Raji (cell line): ENCODE results near the gene PLEKHH1.

Experiments used
- POLR2A ChIP-seq: IDR thresholded peaks from 2 replicates; pipeline ENCODE4 v1.6.1; 2011; ENCODE audit warnings: low read depth, low read length, control low read depth; ENCODE audit not compliant: insufficient read depth

The PLEKHH1 gene

DNA sequence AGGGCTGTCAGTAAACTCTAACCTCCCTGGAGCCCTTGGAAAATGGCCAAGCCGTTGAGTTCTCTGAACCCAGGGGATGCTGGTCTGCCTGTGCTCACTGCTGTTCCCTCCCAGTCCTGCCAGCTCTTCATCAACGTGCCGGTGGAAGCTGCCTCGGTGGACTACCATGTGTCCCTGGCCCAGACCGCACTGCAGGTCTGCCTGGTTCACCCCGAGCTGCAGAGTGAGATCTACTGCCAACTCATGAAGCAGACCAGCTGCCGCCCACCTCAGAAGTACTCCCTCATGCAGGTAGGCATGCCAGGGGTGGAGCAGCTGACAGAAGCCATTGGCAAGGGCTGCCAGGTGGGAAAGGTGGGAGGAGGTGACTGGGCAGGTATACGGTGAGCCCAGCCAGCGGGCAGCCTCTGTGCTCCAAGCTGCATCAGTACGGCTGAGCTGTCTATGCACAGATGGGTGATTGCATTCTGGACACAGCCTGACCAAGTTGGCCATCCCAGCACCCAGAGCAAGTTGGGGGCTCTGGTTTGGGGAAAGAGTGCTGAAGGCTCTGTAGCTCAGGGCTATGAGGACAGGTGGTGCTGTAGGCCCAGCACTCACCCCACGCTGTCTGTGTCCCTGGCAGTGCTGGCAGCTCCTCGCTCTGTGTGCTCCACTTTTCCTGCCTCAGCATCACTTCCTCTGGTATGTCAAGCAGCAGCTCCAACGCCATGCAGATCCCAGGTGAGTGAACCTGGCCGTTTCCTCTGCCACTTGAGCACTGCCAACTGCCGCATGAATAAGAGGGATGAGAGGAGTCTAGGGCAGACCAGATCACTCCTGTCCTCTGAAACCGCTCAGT is 45.0 kb downstream of the PLEKHH1 start:
- TF ChIP-seq POLR2A = no peak

DNA sequence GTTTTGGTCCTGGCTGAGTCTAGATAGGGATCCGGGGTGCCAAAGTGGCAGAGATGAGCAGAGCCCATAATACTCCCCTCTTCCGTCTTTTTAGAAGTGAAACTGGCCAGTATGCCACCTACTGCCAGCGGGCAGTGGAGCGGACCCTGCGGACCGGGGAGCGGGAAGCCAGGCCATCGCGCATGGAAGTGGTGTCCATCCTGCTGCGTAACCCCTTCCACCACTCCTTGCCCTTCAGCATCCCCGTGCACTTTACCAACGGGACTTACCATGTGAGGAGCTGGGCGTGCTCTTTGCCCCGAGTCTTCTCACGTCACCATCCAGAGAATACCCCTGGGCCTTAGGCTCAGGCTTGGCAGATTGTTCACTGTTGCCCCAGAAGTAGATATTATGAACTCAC is 46.0 kb downstream of the PLEKHH1 start:
- TF ChIP-seq POLR2A = no peak

DNA sequence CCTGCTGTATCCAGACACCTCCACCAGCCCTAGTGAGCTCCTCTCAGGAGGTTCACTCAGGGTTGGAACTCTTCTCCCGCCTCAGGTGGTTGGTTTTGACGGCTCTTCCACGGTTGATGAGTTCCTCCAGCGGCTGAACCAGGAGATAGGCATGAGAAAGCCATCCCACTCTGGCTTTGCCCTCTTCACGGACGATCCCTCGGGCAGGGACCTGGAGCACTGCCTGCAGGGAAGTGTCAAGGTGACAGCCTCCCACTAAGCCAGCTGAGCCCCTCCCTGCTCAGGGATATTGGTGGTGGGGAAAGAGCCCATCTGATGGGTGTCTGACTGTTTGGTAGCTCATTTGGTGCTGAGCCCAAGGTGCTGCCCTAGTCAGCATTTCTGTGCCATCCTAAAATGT is 46.5 kb downstream of the PLEKHH1 start:
- TF ChIP-seq POLR2A = no peak

DNA sequence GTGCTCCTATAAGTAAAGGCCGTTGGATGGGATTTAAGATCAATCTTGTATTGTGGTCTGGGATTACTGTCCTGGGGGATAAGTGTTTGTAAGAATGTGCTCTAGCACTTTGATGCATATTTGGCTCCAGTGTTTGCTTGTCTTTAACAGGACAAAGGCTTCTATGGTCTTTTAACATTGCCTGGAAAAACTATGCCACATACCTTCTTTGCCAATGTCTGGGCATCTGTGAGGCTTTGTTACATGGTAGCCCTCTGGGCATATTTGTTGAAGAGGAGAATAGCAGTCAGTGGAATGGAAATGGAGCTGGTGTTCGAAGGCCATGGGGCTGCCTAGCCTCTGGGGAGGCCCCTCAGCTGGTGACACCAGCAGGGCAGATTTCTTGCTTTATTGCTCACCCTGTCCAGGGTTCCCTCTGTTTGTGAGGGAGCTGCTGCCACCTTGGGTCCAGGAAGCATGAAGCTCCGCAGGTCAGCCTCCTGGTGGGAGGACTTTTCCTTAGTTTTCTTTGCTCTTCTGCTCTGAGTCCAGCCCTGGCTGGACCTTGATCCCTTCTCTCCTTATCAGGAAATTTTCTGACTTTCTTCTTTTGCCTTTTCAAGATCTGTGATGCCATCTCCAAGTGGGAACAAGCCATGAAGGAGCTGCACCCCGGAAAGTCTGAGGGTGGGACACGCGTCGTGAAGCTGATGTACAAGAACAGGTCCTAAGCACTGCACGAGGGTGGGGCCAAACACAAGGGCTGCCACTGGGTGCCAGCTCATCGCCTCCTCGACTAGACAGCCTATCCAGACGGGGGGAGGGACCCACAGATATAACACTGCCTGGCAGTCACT is 47.5 kb downstream of the PLEKHH1 start:
- TF ChIP-seq POLR2A = no peak

DNA sequence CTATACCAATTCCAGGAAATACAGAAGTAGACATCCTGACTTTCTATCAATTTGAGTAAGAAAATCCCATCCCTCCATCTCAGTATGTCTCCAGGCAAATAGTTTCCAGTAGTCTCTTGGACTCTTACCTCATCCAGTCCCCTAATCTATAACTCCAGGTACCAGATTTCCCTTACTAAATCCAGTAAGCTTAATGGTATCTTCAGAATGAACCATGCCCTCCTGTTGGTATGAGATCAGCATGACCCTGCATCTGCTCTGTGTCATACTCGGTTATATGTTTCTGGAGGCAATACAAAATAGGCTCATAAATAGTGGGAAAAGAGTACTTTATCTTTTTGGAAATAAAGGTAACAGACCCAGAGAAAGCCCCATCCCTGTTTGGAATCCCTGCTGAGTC is 48.6 kb downstream of the PLEKHH1 start:
- no peak for TF ChIP-seq POLR2A

DNA sequence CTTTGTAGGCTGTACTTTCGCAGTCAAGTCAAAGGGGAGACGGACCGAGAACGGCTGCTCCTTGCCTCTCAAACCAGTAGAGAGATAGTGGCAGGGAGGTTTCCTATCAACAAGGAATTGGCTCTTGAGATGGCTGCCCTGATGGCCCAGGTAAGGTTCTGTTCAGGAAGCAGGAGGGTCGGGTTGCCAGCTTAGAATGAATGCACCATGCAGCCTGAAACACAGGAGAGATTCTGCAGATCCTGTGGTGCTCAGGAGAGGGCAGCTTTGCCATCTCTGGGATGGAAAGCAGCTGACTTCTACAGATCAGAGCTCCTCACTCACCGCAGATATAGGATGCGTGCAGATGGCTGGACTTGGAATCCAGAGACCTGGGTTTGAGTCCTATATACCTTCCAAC is 49.0 kb downstream of the PLEKHH1 start:
- no peak for TF ChIP-seq POLR2A

GRCh38 chr14:67583711-67584644 is 50.9 kb downstream of the PLEKHH1 start:
- no peak for TF ChIP-seq POLR2A

DNA sequence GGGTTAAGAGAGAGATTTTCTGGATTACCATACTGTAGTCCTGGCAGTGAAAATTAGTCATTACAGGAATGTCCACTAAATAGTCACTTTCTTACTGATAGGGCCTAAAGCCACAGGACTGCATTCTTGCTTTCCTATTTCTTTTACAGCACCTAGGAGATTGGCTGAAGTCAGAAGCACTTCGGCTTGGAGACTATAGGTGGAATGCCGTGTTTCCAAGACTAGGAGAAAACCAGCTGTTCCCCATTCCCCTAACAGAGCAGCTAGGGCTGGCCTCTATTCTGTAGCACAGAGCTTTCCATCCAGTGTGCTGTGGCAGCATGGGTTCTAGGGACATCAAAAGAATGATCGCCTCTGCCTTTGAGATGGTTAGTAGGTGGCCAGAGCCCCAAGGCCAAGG is 51.9 kb downstream of the PLEKHH1 start:
- no peak for TF ChIP-seq POLR2A

GRCh38 chr14:67586369-67586768 is 53.3 kb downstream of the PLEKHH1 start:
- no peak for TF ChIP-seq POLR2A

GRCh38 chr14:67589204-67589770 is 56.2 kb downstream of the PLEKHH1 start:
- TF ChIP-seq POLR2A = no peak

GRCh38 chr14:67595392-67595791 is 62.3 kb downstream of the PLEKHH1 start:
- TF ChIP-seq POLR2A = no peak

GRCh38 chr14:67599698-67600561 is 66.8 kb downstream of the PLEKHH1 start, which contains the start of gene PIGH:
Gene PIGH, minus strand, starts transcription at chr14:67600268. Its CDS starts 65 bp downstream, at chr14:67600203.
- TF ChIP-seq POLR2A = peak; percentile 80

DNA sequence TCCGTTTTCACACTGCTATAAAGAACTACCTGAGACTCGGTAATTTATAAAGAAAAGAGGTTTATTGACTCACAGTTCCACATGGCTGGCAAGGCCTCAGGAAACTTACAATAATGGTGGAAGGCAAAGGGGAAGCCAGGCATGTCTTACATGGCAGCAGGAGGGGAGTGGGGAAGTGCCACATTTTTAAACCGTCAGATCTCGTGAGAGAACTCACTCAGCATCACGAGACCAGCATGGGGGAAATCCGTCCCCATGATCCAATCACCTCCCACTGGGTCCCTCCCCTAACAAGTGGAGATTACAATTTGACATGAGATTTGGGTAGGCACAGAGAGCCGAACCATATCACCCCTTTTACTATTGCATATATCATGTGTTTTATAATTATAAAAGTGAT is 69.0 kb downstream of the PLEKHH1 start:
- no peak for TF ChIP-seq POLR2A
